ENCODE results near the gene HTRA2.
"Not testable (repeated sequence)": the region's sequence is repeated elsewhere in the genome, so short reads cannot be mapped to it uniquely, and the experiment has no call there.

The HTRA2 gene

GRCh38 chr2:74529357-74530238 lies at the start of gene HTRA2, which contains the start of gene AUP1:
Gene HTRA2, plus strand, starts transcription at chr2:74529933. Its CDS starts 74 bp downstream, at chr2:74530007.
Gene AUP1, minus strand, starts transcription at chr2:74529706. Its CDS starts 77 bp downstream, at chr2:74529629.
- peak; percentile 91 to 94 for DNase-seq

GRCh38 chr2:74481431-74481830 lies 48.3 kb upstream of the HTRA2 start:
- DNase-seq: no peak

GRCh38 chr2:74481961-74482800 lies 47.6 kb upstream of the HTRA2 start:
- DNase-seq: peak; percentile 47 to 70

GRCh38 chr2:74482801-74483674 lies 46.7 kb upstream of the HTRA2 start, which contains the start of the genes CCDC142 and TTC31:
Gene CCDC142, minus strand, starts transcription at chr2:74482998. Its CDS starts 161 bp downstream, at chr2:74482837.
Gene TTC31, plus strand, starts transcription at chr2:74483081. Its CDS starts 15 bp downstream, at chr2:74483096.
- DNase-seq: peak; percentile 94 to 95

GRCh38 chr2:74483675-74484164 lies 46.0 kb upstream of the HTRA2 start:
- not testable (repeated sequence) for DNase-seq

- DNase-seq: no peak
These were observed 43.6 kb upstream of the HTRA2 start for GRCh38 chr2:74486141-74486540.

- no peak for DNase-seq
These were observed 40.9 kb upstream of the HTRA2 start for GRCh38 chr2:74488643-74489481.

- no peak for DNase-seq
These were observed 39.8 kb upstream of the HTRA2 start for GRCh38 chr2:74489906-74490305.

GRCh38 chr2:74491648-74492544 lies 37.8 kb upstream of the HTRA2 start:
- DNase-seq: no peak

- DNase-seq: no peak
These were observed 36.2 kb upstream of the HTRA2 start for GRCh38 chr2:74493546-74493945.

- no peak for DNase-seq
These were observed 34.3 kb upstream of the HTRA2 start for GRCh38 chr2:74495440-74495839.

GRCh38 chr2:74496997-74497776 lies 32.5 kb upstream of the HTRA2 start:
- DNase-seq: no peak

- peak in 1 of 2 donors; percentile 33 for DNase-seq
These were observed 31.8 kb upstream of the HTRA2 start for GRCh38 chr2:74497777-74498499.

GRCh38 chr2:74498500-74499266 lies 31.1 kb upstream of the HTRA2 start:
- DNase-seq: peak in 1 of 2 donors; percentile 14

GRCh38 chr2:74499267-74499939 lies 30.3 kb upstream of the HTRA2 start, which contains the start of gene LBX2:
Gene LBX2, minus strand, starts transcription at chr2:74499603. Its CDS starts 66 bp downstream, at chr2:74499537.
- DNase-seq: no peak

- no peak for DNase-seq
These were observed 29.7 kb upstream of the HTRA2 start for GRCh38 chr2:74499940-74500577.
